ENCODE results near the gene ATOSB.

The ATOSB gene

GRCh38 chr9:35111001-35111933 is 4.4 kb downstream of the ATOSB start:
- Histone ChIP-seq H3K4me2 (ENCODE audit: insufficient read depth, low read length) (peak overlapping the region; percentile 79), H3K36me3 (ENCODE audit: insufficient read depth, low read length) (no peaks in the 10 kb centered on the region; the same call in 1 of the 2 replicates), H2AFZ (ENCODE audit: low read depth, low read length) (peak overlapping the region; percentile 62), H3K9ac (ENCODE audit: low read depth, low read length) (peak overlapping the region; percentile 55), H3K79me2 (ENCODE audit: insufficient read depth, low read length) (no peaks in the 10 kb centered on the region), H3K27ac (ENCODE audit: low read length) (peak overlapping the region; percentile 26; the same call in 1 of the 2 replicates), H3K27me3 (ENCODE audit: insufficient read depth, low read length, poor library complexity) (no peaks in the 10 kb centered on the region), H3K4me1 (ENCODE audit: insufficient read depth, low read length) (peaks cover 45% of the 10 kb centered on the region), H3K4me3 (ENCODE audit: low read depth in 1 of 2, low read length in 2 of 2) (peak overlapping the region; percentile 16 to 57; a peak in 3 of 4 replicates), H4K20me1 (ENCODE audit: insufficient read depth, low read length) (no peaks in the 10 kb centered on the region), H3K9me3 (ENCODE audit: insufficient read depth, low read length, severe bottlenecking) (no peaks in the 10 kb centered on the region)
- DNase-seq (peak; percentile 95), ATAC-seq (ENCODE audit: insufficient read depth, low read depth) (peak; percentile 75)
- TF ChIP-seq CTCF (IDR thresholded peaks at IDR 0.05; ENCODE audit: borderline replicate concordance, extremely low read depth, low read length, poor library complexity, severe bottlenecking) (no peak), EZH2 (IDR thresholded peaks at IDR 0.05; ENCODE audit: borderline replicate concordance, low read depth, low read length, severe bottlenecking) (no peak)

GRCh38 chr9:35110327-35110761 is 5.3 kb downstream of the ATOSB start:
- no peak overlapping the region for H2AFZ ChIP-seq (ENCODE audit: low read depth, low read length)
- no peaks in the 10 kb centered on the region; the same call in 1 of the 2 replicates for H3K36me3 ChIP-seq (ENCODE audit: insufficient read depth, low read length)
- DNase-seq = no peak
- ATAC-seq (ENCODE audit: insufficient read depth, low read depth) = no peak
- H3K79me2 ChIP-seq (ENCODE audit: insufficient read depth, low read length) = no peaks in the 10 kb centered on the region
- H3K4me3 ChIP-seq (ENCODE audit: low read depth in 1 of 2, low read length in 2 of 2) = peak overlapping the region in 1 of 2 experiments; percentile 57; a peak in 2 of 4 replicates
- no peaks in the 10 kb centered on the region for H4K20me1 ChIP-seq (ENCODE audit: insufficient read depth, low read length)
- peaks cover 38% of the 10 kb centered on the region for H3K4me1 ChIP-seq (ENCODE audit: insufficient read depth, low read length)
- H3K4me2 ChIP-seq (ENCODE audit: insufficient read depth, low read length) = peak overlapping the region; percentile 79
- H3K27me3 ChIP-seq (ENCODE audit: insufficient read depth, low read length, poor library complexity) = no peaks in the 10 kb centered on the region
- H3K9me3 ChIP-seq (ENCODE audit: insufficient read depth, low read length, severe bottlenecking) = no peaks in the 10 kb centered on the region
- no peak overlapping the region for H3K27ac ChIP-seq (ENCODE audit: low read length)
- peak overlapping the region; percentile 55; the same call in 1 of the 2 replicates for H3K9ac ChIP-seq (ENCODE audit: low read depth, low read length)
- TF ChIP-seq CTCF (IDR thresholded peaks at IDR 0.05; ENCODE audit: borderline replicate concordance, extremely low read depth, low read length, poor library complexity, severe bottlenecking) (no peak), EZH2 (IDR thresholded peaks at IDR 0.05; ENCODE audit: borderline replicate concordance, low read depth, low read length, severe bottlenecking) (no peak)

- H3K27ac ChIP-seq (ENCODE audit: low read length) = no peak overlapping the region
- H3K4me1 ChIP-seq (ENCODE audit: insufficient read depth, low read length) = peaks cover 28% of the 10 kb centered on the region
- TF ChIP-seq EZH2 (IDR thresholded peaks at IDR 0.05; ENCODE audit: borderline replicate concordance, low read depth, low read length, severe bottlenecking) (no peak), CTCF (IDR thresholded peaks at IDR 0.05; ENCODE audit: borderline replicate concordance, extremely low read depth, low read length, poor library complexity, severe bottlenecking) (no peak)
- no peak for DNase-seq
- no peaks in the 10 kb centered on the region for H3K27me3 ChIP-seq (ENCODE audit: insufficient read depth, low read length, poor library complexity)
- H3K4me3 ChIP-seq (ENCODE audit: low read depth in 1 of 2, low read length in 2 of 2) = no peak overlapping the region
- no peaks in the 10 kb centered on the region; the same call in 1 of the 2 replicates for H3K36me3 ChIP-seq (ENCODE audit: insufficient read depth, low read length)
- H3K9ac ChIP-seq (ENCODE audit: low read depth, low read length) = no peak overlapping the region
- H3K4me2 ChIP-seq (ENCODE audit: insufficient read depth, low read length) = no peak overlapping the region
- H3K9me3 ChIP-seq (ENCODE audit: insufficient read depth, low read length, severe bottlenecking) = no peaks in the 10 kb centered on the region
- no peak overlapping the region for H2AFZ ChIP-seq (ENCODE audit: low read depth, low read length)
- H4K20me1 ChIP-seq (ENCODE audit: insufficient read depth, low read length) = no peaks in the 10 kb centered on the region
- H3K79me2 ChIP-seq (ENCODE audit: insufficient read depth, low read length) = no peaks in the 10 kb centered on the region
- no peak for ATAC-seq (ENCODE audit: insufficient read depth, low read depth)
Measured at GRCh38 chr9:35108946-35109575, 6.6 kb downstream of the ATOSB start.
